GM12878 (cell line): ENCODE results near the gene ABCA13. TPM values are rescaled to one million over a fixed set of nuclear protein-coding genes. Genes with fewer than 3 reads are reported as not detected.

Source experiments
- ATAC-seq: fragments of 200-7000 bp; cut with Tn5 transposase; 3 replicates; pipeline ENCODE4 v1.9.1; 2020; ENCODE audit warnings: mild to moderate bottlenecking, moderate library complexity
- BruUV-seq: library from RNA; stranded (reverse); fragments of 400-500 nt; replicated peaks from 2 replicates; lab custom pipeline; 2021; lab: Mats Ljungman, UMichigan
- CTCF ChIA-PET: fragments of 300-600 bp; sonication (Branson Sonifier 250); formaldehyde crosslinking; extraction: SDS; loops from one replicate; lab custom pipeline; 2021; ENCODE audit warnings: inconsistent platforms; lab: Yijun Ruan, JAX
- POLR2A ChIA-PET: fragments of 350-600 bp; formaldehyde crosslinking; extraction: SDS; loops from one replicate; lab custom pipeline; 2021; ENCODE audit warnings: inconsistent platforms; lab: Charles Lee
- RAD21 ChIA-PET: fragments of 300-600 bp; sonication (Branson Sonifier 250); formaldehyde crosslinking; loops from one replicate; lab custom pipeline; 2023; ENCODE audit warnings: antibody characterized with exemption; ENCODE audit not compliant: unreplicated experiment; lab: Charles Lee
- SMC1A ChIA-PET: fragments of 300-600 bp; sonication (Branson Sonifier 250); formaldehyde crosslinking; loops from one replicate; lab custom pipeline; 2023; ENCODE audit not compliant: unreplicated experiment, uncharacterized antibody; lab: Charles Lee
- DNase-seq: peaks from one replicate; pipeline ENCODE4 v3.0.0-alpha.2; 2011; ENCODE audit warnings: low read depth, low spot score
- FAIRE-seq: peaks from 3 replicates; lab custom pipeline; 2011; peaks lifted over from hg19 to GRCh38; lab: Jason Lieb, UNC
- H2AFZ ChIP-seq: 2 replicates; pipeline ENCODE4 v1.6.0; 2011; ENCODE audit warnings: low read depth, low read length, control low read depth; ENCODE audit not compliant: control insufficient read depth
- H3K27ac ChIP-seq: 2 replicates; pipeline ENCODE4 v1.5.1; 2011; ENCODE audit warnings: control low read depth; ENCODE audit not compliant: control insufficient read depth, insufficient read depth
- H3K27me3 ChIP-seq, 2 experiments: replicated peaks in 1 of 2; 2 replicates each; pipeline versions ENCODE4 v1.6.0 to v1.6.1; 2011; ENCODE audit warnings: low read length in 1 of 2; ENCODE audit not compliant: control insufficient read depth in 2 of 2, insufficient read depth in 2 of 2
- H3K36me3 ChIP-seq, 2 experiments: 2 replicates each; pipeline ENCODE4 v1.5.1; 2011; ENCODE audit warnings: low read length in 1 of 2; ENCODE audit not compliant: control insufficient read depth in 2 of 2, insufficient read depth in 2 of 2
- H3K4me1 ChIP-seq: 2 replicates; pipeline ENCODE4 v1.6.1; 2011; ENCODE audit warnings: mild to moderate bottlenecking, low read length, moderate library complexity, mixed read lengths; ENCODE audit not compliant: control insufficient read depth, insufficient read depth
- H3K4me2 ChIP-seq: 2 replicates; pipeline ENCODE4 v1.6.0; 2011; ENCODE audit warnings: control low read depth; ENCODE audit not compliant: control insufficient read depth, insufficient read depth
- H3K4me3 ChIP-seq: fragments of 200-600 bp; sonication (generic); 2 replicates; pipeline ENCODE4 v1.5.1; 2016
- H3K79me2 ChIP-seq: 2 replicates; pipeline ENCODE4 v1.6.0; 2011; ENCODE audit warnings: low read length; ENCODE audit not compliant: control insufficient read depth, insufficient read depth
- H3K9ac ChIP-seq: 2 replicates; pipeline ENCODE4 v1.8.0; 2011; ENCODE audit warnings: low read length, control low read depth, mixed read lengths; ENCODE audit not compliant: control insufficient read depth, insufficient read depth
- H3K9me3 ChIP-seq: replicated peaks from 3 replicates; pipeline ENCODE4 v1.5.1; 2011; ENCODE audit warnings: mild to moderate bottlenecking, low read length; ENCODE audit not compliant: control insufficient read depth, insufficient read depth
- H4K20me1 ChIP-seq: 2 replicates; pipeline ENCODE4 v1.6.0; 2011; ENCODE audit not compliant: control insufficient read depth, insufficient read depth
- ATF3 ChIP-seq: IDR thresholded peaks from 2 replicates; pipeline ENCODE4 v1.6.1; 2011; ENCODE audit warnings: low read depth, mild to moderate bottlenecking, low read length, moderate library complexity, borderline replicate concordance; ENCODE audit errors: extremely low read depth
- CBX5 ChIP-seq: sonication (generic); IDR thresholded peaks from 2 replicates; pipeline ENCODE4 v1.6.1; 2016; ENCODE audit warnings: low read depth, moderate library complexity, mild to moderate bottlenecking, inconsistent platforms
- LARP7 ChIP-seq: fragments of 450-650 bp; IDR thresholded peaks from 2 replicates; pipeline ENCODE4 v1.6.1; 2017; ENCODE audit warnings: mild to moderate bottlenecking
- PRDM15 ChIP-seq: fragments of 450-650 bp; formaldehyde crosslinking; IDR thresholded peaks from 2 replicates; pipeline ENCODE4 v1.4.0; 2020; ENCODE audit warnings: mild to moderate bottlenecking, moderate library complexity
- SIX5 ChIP-seq: IDR thresholded peaks from 2 replicates; pipeline ENCODE4 v1.6.1; 2011; ENCODE audit warnings: mild to moderate bottlenecking, low read depth, low read length, moderate library complexity; ENCODE audit not compliant: severe bottlenecking
- SP1 ChIP-seq: IDR thresholded peaks from one replicate; pipeline ENCODE4 v1.6.1; 2011; ENCODE audit warnings: low read depth, low read length
- STAT1 ChIP-seq: fragments of 450-650 bp; conservative IDR thresholded peaks from 2 replicates; pipeline ENCODE4 v1.6.1; 2014; ENCODE audit warnings: antibody characterized with exemption, mild to moderate bottlenecking
- SUPT20H ChIP-seq: IDR thresholded peaks from 2 replicates; pipeline ENCODE4 v1.6.1; 2011; ENCODE audit warnings: low read depth, mild to moderate bottlenecking, low read length, moderate library complexity, borderline replicate concordance; ENCODE audit not compliant: control insufficient read depth
- TARDBP ChIP-seq: IDR thresholded peaks from 2 replicates; pipeline ENCODE4 v1.6.1; 2016; ENCODE audit warnings: borderline replicate concordance
- WGBS: methylation state at CpG from one replicate; pipeline ENCODE4 v1.1.6; 2016; ENCODE audit warnings: low lambda C conversion rate; ENCODE audit not compliant: insufficient replicate concordance, insufficient coverage; ENCODE audit errors: missing lambda C conversion rate; 5-methylcytosine and 5-hydroxymethylcytosine counted together
- in situ Hi-C: fragments of 300-500 bp; cut with MboI; formaldehyde crosslinking; loops from 9 replicates; pipeline ENCODE4 v1.14.3; 2018; ENCODE audit warnings: mixed read lengths
- intact Hi-C: fragments of 100-400 bp; cut with micrococcal nuclease; formaldehyde crosslinking; loops from one replicate; pipeline ENCODE4 v1.14.2; 2022; ENCODE audit not compliant: unreplicated experiment
- polyA plus RNA-seq, 11 experiments: library from polyadenylated mRNA; depleted of rRNA in 4 of 11; unstranded in 6 of 11; stranded (reverse) in 5 of 11; fragments of >200 nt; fragmentation: Nextera tagmentation in 4 of 11; fragmentation: Illumina TruSeq in 1 of 11; extraction: Ambion mirVana in 4 of 11; extraction: Trizol in 1 of 11; gene quantifications; 1 replicate in 1 of 11; 2 replicates in 10 of 11; pipeline versions ENCODE4 v1.2.1 to v1.2.3, GENCODE V29; 2011 to 2016; ENCODE audit warnings: inconsistent platforms in 2 of 11, missing spikeins in 2 of 11, low read depth in 1 of 11
- total RNA-seq, 4 experiments: library from RNA; depleted of rRNA in 3 of 4; stranded (reverse); fragments of >200 nt in 3 of 4; fragmentation: Illumina TruSeq in 1 of 4; extraction: Trizol in 1 of 4; gene quantifications; 2 replicates each; pipeline versions ENCODE4 v1.2.1 to v1.2.3, GENCODE V29; 2013 to 2021

The ABCA13 gene
- total and polyA plus RNA-seq, 10 of the 15 experiments (the other 5 are each of a cell fraction or from before 2014, with no cell fraction given) = under 0.01 to 0.98 (median 0.04) TPM; not detected in 2

GRCh38 chr7:48279420-48279819 lies 108.2 kb downstream of the ABCA13 start:
- H3K9me3 ChIP-seq = no peaks in the 10 kb centered on the region
- no peaks in the 10 kb centered on the region for H3K4me1 ChIP-seq
- H3K27me3 ChIP-seq = peaks cover 0 to 2% of the 10 kb centered on the region in 2 experiments; a peak in 1 of 4 replicates
- 40% methylated on average over 1 of the region's 1 CpG for WGBS
- BruUV-seq = no TSS peak
- H3K4me3 ChIP-seq = no peak overlapping the region
- ATAC-seq = no peak
- no peak overlapping the region for H3K9ac ChIP-seq
- TF ChIP-seq ATF3 = no peak
- TF ChIP-seq LARP7 = no peak
- no peak for TF ChIP-seq SUPT20H
- no peak for TF ChIP-seq CBX5
- TF ChIP-seq STAT1 = no peak
- TF ChIP-seq PRDM15 (CRISPR knock-in tag) = no peak
- no peak for TF ChIP-seq SP1
- no peak for TF ChIP-seq TARDBP
- no peak for TF ChIP-seq SIX5
- SMC1A ChIA-PET = no interaction called here
- H3K4me2 ChIP-seq = no peak overlapping the region
- intact Hi-C loops (no loop called here), in situ Hi-C loops (no loop called here)
- no peaks in the 10 kb centered on the region for H4K20me1 ChIP-seq
- no peak overlapping the region for H3K27ac ChIP-seq
- DNase-seq = no peak
- POLR2A ChIA-PET = no interaction called here
- H2AFZ ChIP-seq = no peak overlapping the region
- no peak for FAIRE-seq
- RAD21 ChIA-PET = no interaction called here
- no peaks in the 10 kb centered on the region for H3K36me3 ChIP-seq
- no peaks in the 10 kb centered on the region for H3K79me2 ChIP-seq
- CTCF ChIA-PET = no interaction called here
